NCI-H1694 (cell line): ENCODE measurements around the gene CYGB.

Source experiments
- DNase-seq: peaks from one replicate; lab custom pipeline; 2025; lab: John Stamatoyannopoulos, UW

Gene CYGB

DNA sequence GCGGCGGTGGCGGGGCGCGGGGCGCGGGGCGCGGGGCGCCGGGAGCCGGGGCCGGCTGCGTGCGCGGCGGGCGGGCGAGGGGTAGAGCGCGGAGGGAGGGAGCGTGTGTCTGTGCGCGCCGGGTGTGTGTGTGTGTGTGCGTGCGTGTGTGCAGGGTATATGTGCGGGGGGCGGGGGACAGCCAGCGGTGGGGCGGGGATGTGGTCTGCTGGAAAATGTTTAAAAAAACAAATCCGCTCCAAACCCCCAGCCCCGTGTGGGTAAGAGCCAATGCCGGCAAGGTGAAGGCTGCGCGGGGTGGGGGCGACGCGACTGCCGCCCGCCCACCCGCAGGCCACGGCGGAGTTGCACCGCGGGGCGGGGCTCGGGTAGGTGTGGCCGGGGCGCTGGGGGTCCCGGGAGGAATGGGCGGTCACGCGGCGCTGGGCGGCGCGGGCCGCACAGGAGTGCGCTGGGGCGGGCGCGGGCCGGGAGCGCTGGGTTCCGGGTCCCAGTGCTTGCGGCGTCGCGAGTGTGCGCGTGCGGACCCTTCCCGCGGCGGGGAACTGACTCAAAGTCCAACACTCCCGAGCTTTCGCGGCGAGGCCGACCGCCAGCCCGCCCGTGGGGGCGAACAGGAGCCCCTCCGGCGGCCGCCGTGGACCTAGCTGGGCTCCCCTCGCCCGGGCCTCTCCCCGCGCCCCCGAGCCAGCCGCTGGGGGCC, at the start of gene CYGB:
CYGB (minus strand) TSS at position 132 of the 703 bp plus-strand sequence. CDS start 167 bp downstream, outside the sequence.
- DNase-seq = no peak

DNA sequence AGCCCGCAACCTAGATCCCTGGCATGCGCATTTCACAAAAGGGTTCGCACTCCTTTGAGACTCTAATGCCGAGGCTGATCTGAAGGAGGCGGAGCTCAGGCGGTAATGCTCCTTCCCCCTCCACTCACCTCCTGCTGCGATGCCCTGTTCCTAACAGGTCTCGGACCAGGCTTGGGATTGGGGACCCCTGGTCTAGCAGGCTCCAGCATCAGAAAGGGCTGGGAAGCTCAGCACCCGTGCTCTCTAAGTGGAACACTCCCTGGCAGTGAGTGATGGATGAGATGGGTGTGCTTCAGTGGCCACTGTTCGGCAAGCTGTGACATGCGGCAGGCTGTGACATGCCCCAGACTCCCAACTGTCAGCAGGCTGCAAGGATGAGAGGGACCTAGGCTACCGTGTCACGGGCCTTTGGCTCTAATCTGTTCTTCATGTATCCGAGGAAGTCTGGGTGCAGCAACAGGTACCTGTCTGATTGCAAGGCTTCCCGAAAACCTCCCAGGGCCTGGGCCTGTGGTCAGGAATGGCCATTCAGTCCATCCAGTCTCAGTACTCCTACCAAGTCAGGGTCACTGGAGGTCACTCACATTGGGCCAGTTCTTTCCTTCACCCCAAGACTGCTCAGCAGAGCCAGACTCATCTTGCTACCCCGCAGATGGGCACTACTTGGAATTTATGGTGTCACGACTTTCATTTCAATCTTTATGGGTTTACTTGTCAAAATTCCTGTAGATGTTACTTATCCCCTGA, 49.4 kb upstream of the CYGB start:
- peak; percentile 75 for DNase-seq

- no peak for DNase-seq
Measured at GRCh38 chr17:76585649-76586593, 48.4 kb upstream of the CYGB start, which contains the start of gene ST6GALNAC2. TSS of gene ST6GALNAC2 (minus strand) at chr17:76585860. CDS start at chr17:76585808, 52 bp downstream.

- no peak for DNase-seq
Measured at GRCh38 chr17:76585033-76585648, 47.6 kb upstream of the CYGB start.

DNA sequence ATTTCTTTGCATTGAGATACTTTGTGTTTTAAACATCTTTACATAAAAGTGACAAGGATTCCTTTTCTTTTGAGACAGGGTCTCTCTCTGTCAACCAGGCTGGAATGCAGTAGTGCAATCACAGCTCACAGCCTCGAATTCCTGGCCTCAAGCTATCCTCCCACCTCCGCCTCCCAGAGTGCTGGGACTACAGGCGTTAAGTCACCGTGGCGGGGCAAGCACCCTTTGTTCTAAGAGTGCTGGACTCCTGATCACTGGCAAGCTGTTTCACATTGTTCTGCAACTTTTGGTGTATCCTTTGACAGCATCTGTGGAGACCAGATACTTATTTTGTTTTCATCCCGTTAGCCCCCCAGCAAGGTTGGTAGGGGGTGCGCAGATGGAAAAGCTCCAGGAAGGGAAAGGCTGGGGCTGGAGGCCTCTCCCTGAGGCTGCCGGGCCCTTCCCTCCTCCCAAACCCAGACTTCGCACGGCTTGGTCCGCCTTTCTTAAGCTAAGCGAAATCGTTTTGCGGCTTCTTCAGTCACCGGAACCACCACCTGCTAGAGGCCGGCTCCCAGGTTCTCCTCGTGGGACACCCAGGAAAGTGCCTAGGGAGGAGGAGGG, 47.0 kb upstream of the CYGB start:
- no peak for DNase-seq

- no peak for DNase-seq
Measured at GRCh38 chr17:76582660-76583059, 45.2 kb upstream of the CYGB start.

- DNase-seq = no peak
Measured at GRCh38 chr17:76581515-76581914, 44.0 kb upstream of the CYGB start.

DNA sequence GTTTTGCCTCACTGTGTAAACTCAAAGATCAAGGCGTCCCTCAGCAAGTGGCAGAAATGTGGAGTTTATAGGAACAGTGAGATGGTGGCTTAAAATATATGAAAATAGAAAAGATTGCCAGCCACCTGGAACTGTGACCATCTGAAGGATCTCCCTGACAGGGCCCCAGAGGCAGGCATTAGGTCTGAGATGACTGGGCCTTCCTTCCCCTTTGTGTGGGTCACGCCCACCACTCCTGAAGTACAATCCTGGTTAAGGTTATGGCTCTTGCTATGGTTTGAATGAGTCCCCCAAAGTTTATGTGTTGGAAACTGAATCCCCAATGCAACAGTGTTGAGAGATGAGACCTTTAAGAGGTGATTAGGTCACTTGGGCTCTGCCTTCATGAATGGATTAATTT, 41.8 kb upstream of the CYGB start:
- no peak for DNase-seq

GRCh38 chr17:76578376-76578775, 40.9 kb upstream of the CYGB start:
- DNase-seq = no peak

DNA sequence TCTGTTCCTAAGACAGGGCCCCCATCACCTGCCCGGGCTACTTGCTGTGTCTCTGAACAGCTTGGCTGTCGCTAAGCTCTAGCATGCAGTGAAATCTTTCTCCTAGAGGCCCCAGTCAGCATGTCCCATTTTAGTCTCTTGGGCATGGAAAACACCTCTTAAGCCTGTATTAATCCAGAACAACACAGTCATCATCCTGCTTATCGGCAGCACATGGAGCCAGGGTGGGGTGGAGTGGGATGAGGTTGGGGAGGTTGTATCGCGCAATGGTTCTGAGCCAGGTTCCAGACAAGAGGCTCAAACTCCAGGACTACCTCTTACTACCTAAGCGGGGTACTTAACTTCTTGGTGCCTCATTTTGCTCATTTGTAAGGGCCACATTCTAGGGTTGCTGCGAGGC, 40.4 kb upstream of the CYGB start:
- no peak for DNase-seq

- DNase-seq = no peak
Measured at GRCh38 chr17:76576189-76576588, 38.7 kb upstream of the CYGB start.

- no peak for DNase-seq
Measured at GRCh38 chr17:76575570-76575969, 38.1 kb upstream of the CYGB start.

DNA sequence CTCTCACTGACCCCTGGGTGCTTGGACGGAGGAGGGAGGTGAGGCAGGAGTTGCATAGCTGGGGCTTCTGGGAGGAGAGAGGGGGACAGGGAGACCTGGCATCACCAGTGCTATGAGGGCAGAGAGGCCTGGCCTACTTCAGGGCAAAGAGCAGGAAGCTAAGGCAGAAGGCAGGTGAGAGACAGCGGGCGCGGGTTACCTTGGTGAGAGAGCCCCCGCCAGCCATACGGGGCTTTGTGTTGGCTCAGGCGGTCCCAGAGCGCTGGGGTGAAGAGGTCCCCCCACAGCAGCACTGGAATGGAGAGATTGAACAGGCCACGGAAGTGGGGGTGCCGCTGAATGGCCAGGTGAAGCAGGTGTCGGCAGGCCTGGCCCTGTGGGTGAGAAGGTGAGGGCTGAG, 36.7 kb upstream of the CYGB start:
- DNase-seq = no peak

- DNase-seq = no peak
Measured at GRCh38 chr17:76573096-76573495, 35.6 kb upstream of the CYGB start.

DNA sequence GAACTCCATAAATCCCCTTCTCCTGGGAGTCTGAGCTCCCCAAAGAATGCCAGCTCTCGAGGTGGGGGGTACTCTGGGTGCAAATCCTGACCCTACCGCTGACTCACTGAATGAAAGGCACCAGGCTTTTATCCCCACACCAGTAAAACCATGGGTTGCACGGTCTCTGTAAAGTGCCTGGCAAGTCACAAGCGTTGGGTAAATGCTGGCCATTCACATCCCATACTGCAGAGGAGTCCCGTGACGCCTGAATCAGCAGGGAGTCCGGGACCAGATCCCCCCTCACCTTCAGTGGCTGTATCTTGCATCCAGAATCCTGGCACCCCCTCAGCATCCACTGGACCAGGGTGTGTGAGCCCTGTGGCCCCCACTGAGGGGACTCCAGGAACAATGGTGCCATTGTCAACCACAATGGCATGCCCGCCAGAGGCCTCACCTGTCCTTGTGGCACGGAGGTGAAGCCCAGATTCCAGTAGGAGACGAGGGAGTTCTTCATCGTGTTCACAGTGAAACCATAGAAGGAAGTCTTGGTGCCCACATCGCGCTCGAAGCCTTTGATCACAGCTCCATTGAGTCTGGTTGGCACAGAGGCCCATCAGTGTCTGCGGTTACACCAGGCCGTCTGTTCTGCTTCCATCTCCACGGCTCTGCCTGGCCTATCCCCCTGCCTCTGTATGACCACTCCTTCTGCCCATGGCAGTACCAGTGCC, 34.8 kb upstream of the CYGB start:
- DNase-seq = no peak

- no peak for DNase-seq
Measured at GRCh38 chr17:76570877-76571471, 33.5 kb upstream of the CYGB start.

DNA sequence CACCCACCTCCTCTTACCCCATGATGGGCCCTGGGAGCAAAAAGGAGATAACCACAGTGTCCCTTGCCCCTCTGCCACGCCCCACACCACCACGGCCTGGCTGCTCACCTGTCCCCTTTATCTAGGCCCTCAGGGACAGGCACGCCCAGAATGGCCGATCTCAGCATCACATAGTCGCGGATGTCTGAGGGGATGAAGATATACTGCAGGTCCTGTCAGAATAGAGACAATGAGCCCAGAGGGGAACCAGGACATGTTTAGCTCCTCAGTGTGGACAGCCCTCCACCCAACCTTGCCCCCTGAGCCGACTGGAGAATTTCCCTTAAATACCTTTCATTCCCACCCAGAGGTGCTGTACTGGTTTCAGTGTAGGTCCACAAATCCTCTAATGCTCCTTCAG, 32.9 kb upstream of the CYGB start:
- DNase-seq = no peak

DNA sequence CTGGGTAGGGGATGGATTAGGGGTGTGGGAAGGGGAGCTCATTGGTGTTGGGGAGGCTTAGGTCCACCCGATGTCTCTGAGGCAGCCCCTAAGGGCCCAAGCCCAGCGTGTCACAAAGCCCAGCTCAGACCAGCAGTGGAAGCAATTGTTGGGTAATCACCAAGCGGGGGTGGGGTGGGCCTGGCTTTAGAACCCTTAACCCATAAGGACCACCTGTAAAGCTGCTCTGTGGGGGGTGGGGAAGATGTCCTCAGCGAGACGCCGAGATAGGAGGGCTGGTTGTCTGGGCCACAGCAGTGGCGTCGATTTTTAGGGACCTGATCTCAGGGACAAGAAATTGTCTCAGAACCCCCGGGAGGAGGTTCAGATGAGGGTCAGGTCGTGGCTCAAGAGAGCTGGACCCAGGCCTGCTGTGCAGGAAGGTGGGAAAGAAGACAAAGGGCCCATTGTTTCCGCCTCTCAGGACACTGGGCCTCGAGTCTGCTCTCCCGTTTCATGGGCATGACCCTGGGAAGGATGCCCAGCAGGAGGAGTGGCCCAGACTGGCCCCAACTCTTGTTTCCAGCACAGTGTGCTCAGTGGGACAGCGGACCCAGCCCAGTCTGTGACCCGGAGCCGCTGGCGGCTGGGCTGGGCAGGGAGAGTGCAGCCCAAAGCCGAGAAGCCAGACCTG, 32.2 kb upstream of the CYGB start:
- DNase-seq = no peak

- no peak for DNase-seq
Measured at GRCh38 chr17:76568811-76569221, 31.3 kb upstream of the CYGB start.
